GM12873 (cell line): ENCODE measurements around the gene PLCXD3.

Experiments
- CTCF ChIP-seq: IDR thresholded peaks from 2 replicates; pipeline ENCODE4 v1.5.1; 2012; ENCODE audit warnings: low read depth, mild to moderate bottlenecking, moderate library complexity, low read length, control low read depth; ENCODE audit not compliant: insufficient read depth; ENCODE audit errors: missing control alignments

The PLCXD3 gene

GRCh38 chr5:41312066-41312465 lies 198.3 kb downstream of the PLCXD3 start:
- TF ChIP-seq CTCF, result no peak

GRCh38 chr5:41309275-41309674 lies 201.1 kb downstream of the PLCXD3 start:
- no peak for TF ChIP-seq CTCF

- no peak for TF ChIP-seq CTCF
These were observed 204.4 kb downstream of the PLCXD3 start for GRCh38 chr5:41306005-41306404.

- no peak for TF ChIP-seq CTCF
These were observed 205.3 kb downstream of the PLCXD3 start for GRCh38 chr5:41305056-41305455.

- TF ChIP-seq CTCF, result no peak
These were observed 214.3 kb downstream of the PLCXD3 start for GRCh38 chr5:41296066-41296465.

GRCh38 chr5:41291323-41291722 lies 219.1 kb downstream of the PLCXD3 start:
- no peak for TF ChIP-seq CTCF

GRCh38 chr5:41290810-41291209 lies 219.6 kb downstream of the PLCXD3 start:
- no peak for TF ChIP-seq CTCF
